D721Med (cell line): ENCODE measurements around the gene PAFAH1B2.

ENCODE experiments used
- DNase-seq: peaks from one replicate; pipeline ENCODE4 v3.0.0; 2011; ENCODE audit warnings: low spot score; ENCODE audit not compliant: insufficient read length
- FAIRE-seq: peaks from 2 replicates; lab custom pipeline; 2011; peaks lifted over from hg19 to GRCh38; lab: Jason Lieb, UNC
- TF ChIP-seq, protein P1 (sequence below): IDR thresholded peaks from 2 replicates; pipeline ENCODE4 v1.5.1; 2012; ENCODE audit warnings: mild to moderate bottlenecking, control low read depth; ENCODE audit not compliant: insufficient read depth; ENCODE audit errors: missing control alignments

The PAFAH1B2 gene

DNA sequence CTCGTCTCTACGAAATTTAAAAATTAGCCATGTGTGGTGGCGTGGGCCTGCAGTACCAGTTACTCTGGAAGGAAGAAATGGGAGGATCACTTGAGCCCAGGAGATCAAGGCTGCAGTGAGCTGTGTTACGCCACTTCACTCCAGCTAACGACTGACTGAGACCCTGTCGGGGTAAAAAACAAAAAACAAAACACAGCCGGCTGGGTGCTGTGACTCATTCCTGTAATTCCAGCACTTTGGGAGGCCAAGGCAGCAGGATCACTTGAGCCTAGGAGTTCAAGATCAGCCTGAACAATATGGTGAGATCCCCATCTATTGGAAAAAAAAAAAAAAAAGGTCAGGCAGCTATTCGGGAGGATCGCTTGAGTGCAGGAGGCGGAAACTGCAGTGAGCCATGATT lies 2.4 kb downstream of the PAFAH1B2 start:
- DNase-seq (no peak), FAIRE-seq (no peak)

DNA sequence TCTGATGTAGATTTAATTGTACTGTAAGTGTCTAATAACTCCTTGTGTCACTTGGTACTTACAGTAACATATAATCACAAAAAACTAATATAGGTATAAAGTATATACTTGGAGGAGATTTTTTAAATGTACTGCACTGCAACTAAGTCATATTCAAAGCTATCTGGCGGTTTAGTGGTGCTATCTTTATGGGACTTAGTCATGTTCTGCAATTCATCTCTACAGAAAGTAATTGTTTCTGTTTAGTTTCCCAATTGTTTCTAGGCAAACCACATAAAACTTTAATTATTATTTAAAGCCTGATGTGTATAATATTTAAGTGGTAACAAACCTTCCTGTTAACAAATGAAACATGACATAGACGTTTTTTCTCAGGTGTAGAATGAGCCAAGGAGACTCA lies 8.0 kb downstream of the PAFAH1B2 start:
- TF ChIP-seq, protein P1, sequence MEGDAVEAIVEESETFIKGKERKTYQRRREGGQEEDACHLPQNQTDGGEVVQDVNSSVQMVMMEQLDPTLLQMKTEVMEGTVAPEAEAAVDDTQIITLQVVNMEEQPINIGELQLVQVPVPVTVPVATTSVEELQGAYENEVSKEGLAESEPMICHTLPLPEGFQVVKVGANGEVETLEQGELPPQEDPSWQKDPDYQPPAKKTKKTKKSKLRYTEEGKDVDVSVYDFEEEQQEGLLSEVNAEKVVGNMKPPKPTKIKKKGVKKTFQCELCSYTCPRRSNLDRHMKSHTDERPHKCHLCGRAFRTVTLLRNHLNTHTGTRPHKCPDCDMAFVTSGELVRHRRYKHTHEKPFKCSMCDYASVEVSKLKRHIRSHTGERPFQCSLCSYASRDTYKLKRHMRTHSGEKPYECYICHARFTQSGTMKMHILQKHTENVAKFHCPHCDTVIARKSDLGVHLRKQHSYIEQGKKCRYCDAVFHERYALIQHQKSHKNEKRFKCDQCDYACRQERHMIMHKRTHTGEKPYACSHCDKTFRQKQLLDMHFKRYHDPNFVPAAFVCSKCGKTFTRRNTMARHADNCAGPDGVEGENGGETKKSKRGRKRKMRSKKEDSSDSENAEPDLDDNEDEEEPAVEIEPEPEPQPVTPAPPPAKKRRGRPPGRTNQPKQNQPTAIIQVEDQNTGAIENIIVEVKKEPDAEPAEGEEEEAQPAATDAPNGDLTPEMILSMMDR, result no peak
- DNase-seq (no peak), FAIRE-seq (no peak)

More for the DNA sequence above, 2.4 kb downstream of the PAFAH1B2 start:
- TF ChIP-seq, protein P1, result no peak

DNA sequence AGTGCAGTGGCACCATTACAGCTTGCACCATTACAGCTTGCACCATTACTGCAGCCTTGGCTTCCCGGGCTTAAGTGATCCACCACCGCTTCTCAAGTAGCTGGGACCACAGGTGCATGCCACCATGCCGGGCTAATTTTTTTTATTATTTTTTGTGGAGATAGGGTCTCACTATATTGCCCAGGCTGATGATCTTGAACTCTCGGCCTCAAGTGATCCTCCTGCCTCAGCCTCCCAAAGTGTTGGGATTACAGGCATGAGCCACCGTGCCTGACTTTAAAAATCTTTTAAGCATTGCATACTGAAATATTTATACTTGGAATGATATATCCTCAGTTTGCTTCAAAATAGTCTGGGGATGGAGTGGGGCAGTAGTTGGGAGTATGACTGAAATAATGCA lies 10.4 kb downstream of the PAFAH1B2 start:
- TF ChIP-seq, protein P1, result no peak

DNA sequence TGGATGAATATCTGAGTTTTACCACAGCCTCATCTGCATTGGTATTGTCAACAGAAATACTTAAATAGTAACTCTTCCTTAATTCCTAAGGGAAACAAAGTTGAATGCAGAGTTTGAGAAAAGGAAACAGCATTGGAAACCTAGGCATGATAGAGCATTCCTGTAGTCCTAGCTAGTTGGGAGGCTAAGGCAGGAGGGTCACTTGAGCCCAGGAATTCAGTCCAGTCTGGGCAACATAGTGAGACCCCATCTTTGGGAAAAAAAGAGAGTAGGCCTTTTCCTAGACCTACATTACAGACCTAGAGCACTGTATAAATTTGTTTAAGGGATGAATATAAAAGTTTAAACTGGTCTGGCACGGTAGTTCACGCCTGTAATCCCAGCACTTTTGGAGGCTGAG lies 13.4 kb downstream of the PAFAH1B2 start:
- DNase-seq (no peak), FAIRE-seq (no peak)
- TF ChIP-seq, protein P1, result no peak

More for the DNA sequence above, 10.4 kb downstream of the PAFAH1B2 start:
- FAIRE-seq, result no peak
- DNase-seq, result no peak

DNA sequence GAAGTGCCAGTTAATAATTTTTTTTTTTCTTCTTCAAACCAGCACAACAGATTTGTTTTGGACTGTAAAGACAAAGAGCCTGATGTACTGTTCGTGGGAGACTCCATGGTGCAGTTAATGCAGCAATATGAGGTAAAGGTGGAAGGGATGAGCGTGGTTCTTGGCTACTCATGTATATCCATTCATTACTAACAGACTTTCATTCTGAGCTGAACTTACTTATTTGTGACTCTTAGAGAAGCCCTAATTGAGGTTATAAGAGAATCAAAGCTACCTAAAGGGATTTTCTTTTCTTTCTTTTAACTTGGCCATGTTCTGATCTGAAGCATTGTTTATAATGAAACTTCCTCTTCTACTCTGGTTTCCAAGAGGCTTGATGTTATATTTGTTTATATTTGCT lies 15.8 kb downstream of the PAFAH1B2 start:
- TF ChIP-seq, protein P1, result no peak
- FAIRE-seq (no peak), DNase-seq (no peak)

DNA sequence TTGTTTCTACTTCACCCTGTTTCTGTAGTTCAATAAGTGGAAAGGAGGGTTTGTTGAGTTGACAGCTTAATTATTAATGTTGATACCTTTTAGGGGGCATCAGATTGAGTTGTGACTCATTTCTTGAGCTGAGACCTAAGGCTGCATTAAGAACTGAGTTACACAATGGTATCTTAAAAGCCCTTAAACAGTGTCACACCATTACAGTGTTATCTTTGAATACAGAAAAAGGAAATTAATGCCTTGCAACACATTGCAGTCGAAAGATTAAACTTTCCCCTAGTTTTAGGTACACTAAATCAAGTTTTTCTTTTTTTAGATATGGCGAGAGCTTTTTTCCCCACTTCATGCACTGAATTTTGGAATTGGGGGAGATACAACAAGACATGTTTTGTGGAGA lies 16.7 kb downstream of the PAFAH1B2 start:
- no peak for FAIRE-seq
- TF ChIP-seq, protein P1, result no peak
- DNase-seq, result no peak

DNA sequence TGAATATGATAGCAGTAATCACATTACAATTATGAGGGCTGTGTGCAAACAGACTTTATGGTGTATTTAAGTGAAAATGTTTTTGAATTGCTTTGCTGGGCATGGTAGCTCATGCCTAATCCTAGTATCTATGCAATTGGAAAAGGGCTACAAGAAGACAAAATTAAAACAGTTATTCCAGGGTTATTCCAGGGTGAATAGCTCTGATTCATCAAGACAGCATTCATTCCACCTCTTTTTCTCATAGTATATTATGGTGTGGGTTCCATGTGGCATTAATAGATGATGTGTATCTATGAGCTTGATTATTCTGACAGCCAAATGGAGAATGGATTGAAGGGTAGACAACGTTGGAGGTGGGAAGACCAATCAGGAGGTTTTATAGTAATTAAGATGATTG lies 22.4 kb downstream of the PAFAH1B2 start:
- FAIRE-seq (no peak), DNase-seq (no peak)
- TF ChIP-seq, protein P1, result no peak
